ENCODE data around the gene GPATCH11. TPM values are rescaled to one million over a fixed set of nuclear protein-coding genes. Genes with fewer than 3 reads are reported as not detected.

The GPATCH11 gene
- total RNA-seq, 2 experiments from 2014 or later: 10.3 to 12.1 TPM

DNA sequence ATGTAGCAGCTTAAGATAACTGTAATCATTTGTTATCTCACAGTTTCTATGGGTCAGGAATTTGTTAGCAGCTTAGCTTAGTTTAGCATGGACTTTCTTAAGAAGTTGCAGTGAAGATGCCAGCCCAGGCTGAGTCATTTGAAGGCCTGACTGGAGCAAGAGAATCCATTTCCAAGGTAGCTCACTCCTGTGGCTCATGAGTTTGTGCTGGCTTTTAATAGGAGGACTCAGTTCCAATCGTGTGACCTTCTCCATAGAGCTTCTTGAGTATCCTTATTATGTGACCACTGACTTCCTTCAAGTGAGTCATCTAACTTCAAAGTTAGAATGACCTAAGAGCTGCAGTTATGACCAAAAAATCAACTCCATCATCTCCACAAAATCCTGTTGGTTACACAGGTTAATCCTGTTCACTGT is 1.4 kb downstream of the GPATCH11 start:
- no peak overlapping the region for H3K27ac Mint-ChIP-seq
- H3K9me3 Mint-ChIP-seq: no peaks in the 10 kb centered on the region
- ATAC-seq (ENCODE audit: low read depth): no peak
- H3K36me3 Mint-ChIP-seq: peaks cover 14% of the 10 kb centered on the region
- H3K27me3 Mint-ChIP-seq: no peaks in the 10 kb centered on the region
- H3K4me1 Mint-ChIP-seq: peaks cover 19% of the 10 kb centered on the region
- POLR2A ChIA-PET: interaction anchor here (4.2 kb wide), 1 partner anchor 71 kb away, joined by 27 read pairs; the partner anchor contains the start of gene EIF2AK2
- no peak for DNase-seq
- no peak overlapping the region for H3K4me3 Mint-ChIP-seq

DNA sequence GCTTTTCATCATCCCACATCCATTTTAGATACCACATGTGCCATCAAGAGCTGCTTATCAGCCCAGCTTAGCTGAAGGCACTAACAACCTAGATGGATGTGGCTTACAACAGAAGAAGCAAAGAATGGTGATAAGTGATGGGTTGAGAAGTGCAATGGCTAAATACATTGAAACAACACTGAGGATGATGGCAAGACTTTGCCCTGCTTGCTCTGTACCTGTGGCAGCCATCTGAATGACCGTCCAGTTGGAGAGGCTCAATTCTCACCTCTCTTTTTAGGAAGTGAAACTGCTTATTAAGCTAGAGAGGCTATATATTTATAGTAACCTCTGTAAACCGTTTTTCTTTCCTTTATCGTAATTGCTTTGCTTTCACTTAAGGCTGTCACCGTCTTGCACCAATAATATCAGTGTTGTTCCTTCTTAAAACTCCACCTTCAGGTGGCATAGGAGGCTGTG is 5.7 kb downstream of the GPATCH11 start:
- peaks cover 17% of the 10 kb centered on the region for H3K36me3 Mint-ChIP-seq
- ATAC-seq (ENCODE audit: low read depth) (no peak), DNase-seq (no peak)
- H3K4me3 Mint-ChIP-seq: no peak overlapping the region
- POLR2A ChIA-PET: no interaction called here
- H3K4me1 Mint-ChIP-seq: peaks cover 4% of the 10 kb centered on the region
- no peak overlapping the region for H3K27ac Mint-ChIP-seq
- H3K27me3 Mint-ChIP-seq: no peaks in the 10 kb centered on the region
- no peaks in the 10 kb centered on the region for H3K9me3 Mint-ChIP-seq

DNA sequence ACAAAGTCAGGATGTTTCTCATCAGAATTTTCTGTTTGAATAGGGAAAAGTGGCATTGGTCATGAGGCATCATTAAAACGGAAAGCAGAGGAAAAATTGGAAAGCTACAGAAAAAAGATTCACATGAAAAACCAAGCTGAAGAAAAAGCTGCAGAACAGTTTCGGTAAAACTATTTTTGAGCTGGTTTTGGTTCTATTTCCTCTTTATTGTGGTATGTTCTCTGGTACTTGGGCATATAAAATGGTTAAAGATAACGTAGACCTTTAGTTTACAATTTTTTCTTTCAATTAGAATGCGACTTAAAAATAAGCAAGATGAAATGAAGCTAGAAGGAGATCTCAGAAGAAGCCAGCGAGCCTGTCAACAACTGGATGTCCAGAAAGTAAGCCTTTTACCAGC is 7.6 kb downstream of the GPATCH11 start:
- Mint-ChIP-seq H3K9me3 (no peaks in the 10 kb centered on the region), H3K36me3 (peaks cover 19% of the 10 kb centered on the region), H3K4me1 (peaks cover 4% of the 10 kb centered on the region), H3K27me3 (no peaks in the 10 kb centered on the region), H3K4me3 (no peak overlapping the region), H3K27ac (no peak overlapping the region)
- no peak for DNase-seq
- ATAC-seq (ENCODE audit: low read depth): no peak
- POLR2A ChIA-PET: interaction anchor here (0.6 kb wide), 1 partner anchor 119 kb away, joined by 3 read pairs; no protein-coding TSS in a partner anchor

DNA sequence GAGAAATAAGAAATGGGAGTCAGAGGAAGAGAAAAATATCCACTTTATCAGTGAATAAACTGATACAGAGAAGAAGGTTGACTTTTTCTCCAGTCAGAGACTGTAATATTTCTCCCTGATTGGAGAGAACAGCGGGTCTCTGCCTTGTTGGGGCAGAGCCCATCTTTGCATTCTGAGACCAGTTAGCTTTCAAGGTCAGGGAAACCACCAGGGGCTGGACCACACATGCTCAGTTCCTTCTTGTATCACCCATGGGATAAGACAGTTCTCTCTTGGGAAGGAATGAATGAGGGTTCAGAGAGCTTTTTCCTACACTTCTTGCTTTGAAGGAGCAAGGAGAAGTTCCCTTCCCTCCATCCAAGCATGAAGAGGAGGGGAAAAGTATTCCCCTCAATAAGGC is 12.2 kb downstream of the GPATCH11 start:
- Mint-ChIP-seq H3K4me3 (no peak overlapping the region), H3K36me3 (peaks cover 23% of the 10 kb centered on the region), H3K27ac (no peak overlapping the region), H3K27me3 (no peaks in the 10 kb centered on the region), H3K4me1 (peaks cover 4% of the 10 kb centered on the region), H3K9me3 (no peaks in the 10 kb centered on the region)
- ATAC-seq (ENCODE audit: low read depth) (no peak), DNase-seq (no peak)
- POLR2A ChIA-PET: no interaction called here

DNA sequence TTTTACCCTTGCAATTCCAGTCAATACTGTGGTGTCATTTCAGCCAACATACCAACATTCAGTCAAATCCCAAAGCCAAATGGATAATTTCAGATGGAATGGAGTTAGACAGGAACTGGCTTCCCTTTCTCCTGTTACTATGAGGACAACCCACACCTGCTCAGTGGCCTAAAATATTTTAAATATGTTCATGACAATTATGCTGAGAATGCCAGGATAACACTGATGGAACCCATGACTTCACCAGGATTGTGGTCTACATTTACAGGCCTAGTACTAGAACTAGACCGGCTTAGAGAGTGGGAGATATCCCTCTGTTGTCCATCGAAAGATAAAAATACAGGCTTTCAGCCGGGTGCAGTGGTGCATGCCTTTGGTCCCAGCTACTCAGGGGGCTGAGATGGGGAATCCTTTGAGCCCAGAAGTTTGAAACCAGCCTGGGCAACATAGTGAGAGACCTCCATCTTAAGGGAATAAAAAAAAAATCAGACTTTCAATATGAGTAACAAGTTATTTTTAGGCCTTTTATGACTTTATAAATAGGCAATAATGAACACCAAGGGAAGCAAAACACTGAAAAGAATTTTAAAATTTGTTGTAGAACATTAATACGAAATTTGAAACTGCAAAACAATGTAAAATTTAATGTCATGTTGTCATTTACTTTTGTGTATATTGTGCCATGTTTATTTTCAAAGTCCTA is 14.2 kb downstream of the GPATCH11 start:
- no peaks in the 10 kb centered on the region for H3K9me3 Mint-ChIP-seq
- H3K27me3 Mint-ChIP-seq: no peaks in the 10 kb centered on the region
- peaks cover 21% of the 10 kb centered on the region for H3K36me3 Mint-ChIP-seq
- ATAC-seq (ENCODE audit: low read depth) (no peak), DNase-seq (no peak)
- no peak overlapping the region for H3K27ac Mint-ChIP-seq
- peaks cover 4% of the 10 kb centered on the region for H3K4me1 Mint-ChIP-seq
- no peak overlapping the region for H3K4me3 Mint-ChIP-seq
- POLR2A ChIA-PET: no interaction called here

DNA sequence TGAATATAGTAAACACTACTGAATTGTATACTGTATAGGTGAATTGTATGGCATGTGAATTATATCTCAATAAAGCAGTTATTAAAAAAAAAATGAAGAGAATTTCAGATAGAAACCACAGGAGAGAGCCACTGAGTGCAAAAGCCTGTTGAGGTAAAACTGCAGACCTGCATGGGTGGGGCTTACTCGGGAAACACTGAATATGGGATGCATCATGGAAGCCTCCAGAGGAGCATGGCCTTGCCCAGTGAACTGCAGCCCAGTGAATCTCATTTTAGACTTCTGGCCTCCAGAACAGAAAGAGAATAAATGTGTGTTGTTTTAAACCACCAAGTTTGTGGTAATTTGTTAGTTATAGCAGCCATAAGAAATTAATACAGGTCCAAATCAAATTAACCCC is 15.7 kb downstream of the GPATCH11 start:
- DNase-seq (no peak), ATAC-seq (ENCODE audit: low read depth) (no peak)
- Mint-ChIP-seq H3K27me3 (no peaks in the 10 kb centered on the region), H3K36me3 (peaks cover 17% of the 10 kb centered on the region), H3K27ac (no peak overlapping the region), H3K4me1 (peaks cover 4% of the 10 kb centered on the region), H3K9me3 (no peaks in the 10 kb centered on the region), H3K4me3 (no peak overlapping the region)
- POLR2A ChIA-PET: no interaction called here

DNA sequence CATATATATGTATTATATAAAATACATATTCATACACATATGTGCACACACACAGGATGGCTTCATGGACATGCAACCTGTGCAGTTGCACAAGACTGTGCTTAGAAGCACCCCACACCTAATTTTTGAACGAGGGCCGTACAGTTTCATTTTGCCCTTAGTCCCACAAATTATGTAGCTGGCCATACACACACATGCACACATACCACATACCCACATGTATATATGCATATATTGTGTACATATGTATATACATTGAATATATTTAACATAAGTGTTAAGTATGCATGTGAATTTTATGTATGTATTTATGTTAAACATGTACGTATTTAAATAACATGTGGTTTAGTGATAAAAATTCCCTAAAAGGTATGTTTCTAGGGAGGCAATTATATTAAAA is 18.3 kb downstream of the GPATCH11 start:
- Mint-ChIP-seq H3K9me3 (no peaks in the 10 kb centered on the region), H3K36me3 (peaks cover 18% of the 10 kb centered on the region), H3K4me3 (no peak overlapping the region), H3K27ac (no peak overlapping the region), H3K27me3 (no peaks in the 10 kb centered on the region), H3K4me1 (peaks cover 4% of the 10 kb centered on the region)
- ATAC-seq (ENCODE audit: low read depth) (no peak), DNase-seq (no peak)
- POLR2A ChIA-PET: no interaction called here

DNA sequence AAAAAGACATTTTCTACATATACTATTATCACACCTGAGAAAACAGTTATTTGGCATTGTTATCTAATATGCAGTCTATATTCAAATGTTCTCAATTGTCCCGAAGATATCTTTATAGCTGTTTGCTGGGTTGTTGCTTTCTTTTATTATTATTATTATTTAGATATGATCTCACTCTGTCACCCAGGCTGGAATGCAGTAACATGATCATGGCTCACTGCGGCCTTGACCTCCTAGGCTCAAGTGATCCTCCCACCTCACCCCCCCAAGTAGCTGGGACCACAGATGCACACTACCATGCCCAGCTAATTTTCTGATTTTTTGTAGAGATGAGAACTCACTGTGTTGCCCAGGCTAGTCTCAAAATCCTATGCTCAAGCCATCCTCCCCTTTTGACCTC is 19.9 kb downstream of the GPATCH11 start:
- Mint-ChIP-seq H3K27me3 (no peaks in the 10 kb centered on the region), H3K9me3 (no peaks in the 10 kb centered on the region), H3K36me3 (peaks cover 30% of the 10 kb centered on the region), H3K4me1 (peaks cover 4% of the 10 kb centered on the region), H3K27ac (no peak overlapping the region), H3K4me3 (no peak overlapping the region)
- ATAC-seq (ENCODE audit: low read depth): no peak
- POLR2A ChIA-PET: no interaction called here
- no peak for DNase-seq

DNA sequence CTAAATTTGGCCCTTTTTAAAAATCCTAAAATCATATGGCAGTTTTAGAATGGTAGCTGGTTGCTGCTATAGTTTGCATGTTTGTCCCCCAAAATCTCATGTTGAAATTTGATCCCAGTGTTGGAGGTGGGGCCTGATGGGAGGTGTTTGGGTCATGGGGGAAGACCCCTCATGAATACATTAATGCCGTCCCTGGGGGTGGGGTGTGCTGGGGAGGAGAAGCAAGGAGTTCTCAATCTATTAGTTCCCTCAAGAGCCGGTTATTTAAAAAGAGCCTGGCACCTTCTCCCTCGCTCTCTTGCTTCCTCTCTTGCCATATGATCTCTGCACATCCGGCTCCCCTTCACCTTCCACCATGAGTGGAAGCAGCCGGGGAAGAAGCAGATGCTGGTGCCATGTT is 20.8 kb downstream of the GPATCH11 start:
- DNase-seq (no peak), ATAC-seq (ENCODE audit: low read depth) (no peak)
- peaks cover 2% of the 10 kb centered on the region for H3K4me1 Mint-ChIP-seq
- peaks cover 26% of the 10 kb centered on the region for H3K36me3 Mint-ChIP-seq
- no peaks in the 10 kb centered on the region for H3K9me3 Mint-ChIP-seq
- H3K4me3 Mint-ChIP-seq: no peak overlapping the region
- POLR2A ChIA-PET: no interaction called here
- no peak overlapping the region for H3K27ac Mint-ChIP-seq
- H3K27me3 Mint-ChIP-seq: no peaks in the 10 kb centered on the region

DNA sequence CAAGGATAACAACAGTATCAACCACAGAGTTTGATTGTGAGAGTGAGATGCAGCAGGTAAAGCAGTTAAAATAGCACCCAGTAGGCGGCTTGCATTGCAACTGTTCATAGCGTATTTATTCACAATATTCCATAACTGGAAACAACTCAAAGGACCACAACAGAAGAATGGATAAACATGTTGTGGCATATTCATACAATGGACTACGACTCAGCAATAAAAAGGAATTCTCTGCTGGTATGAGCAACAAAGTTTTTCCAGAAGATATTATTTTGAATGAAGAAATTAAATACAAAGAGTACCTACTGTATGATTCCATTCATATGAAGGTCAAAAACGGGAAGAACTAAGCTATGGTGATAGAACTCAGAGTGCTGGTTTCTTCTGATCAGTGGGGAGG is 25.2 kb downstream of the GPATCH11 start:
- H3K4me3 Mint-ChIP-seq: no peak overlapping the region
- no peaks in the 10 kb centered on the region for H3K27me3 Mint-ChIP-seq
- H3K4me1 Mint-ChIP-seq: peaks cover 4% of the 10 kb centered on the region
- no peak overlapping the region for H3K27ac Mint-ChIP-seq
- H3K36me3 Mint-ChIP-seq: peaks cover 36% of the 10 kb centered on the region
- no peaks in the 10 kb centered on the region for H3K9me3 Mint-ChIP-seq
- ATAC-seq (ENCODE audit: low read depth) (no peak), DNase-seq (no peak)
- POLR2A ChIA-PET: no interaction called here

DNA sequence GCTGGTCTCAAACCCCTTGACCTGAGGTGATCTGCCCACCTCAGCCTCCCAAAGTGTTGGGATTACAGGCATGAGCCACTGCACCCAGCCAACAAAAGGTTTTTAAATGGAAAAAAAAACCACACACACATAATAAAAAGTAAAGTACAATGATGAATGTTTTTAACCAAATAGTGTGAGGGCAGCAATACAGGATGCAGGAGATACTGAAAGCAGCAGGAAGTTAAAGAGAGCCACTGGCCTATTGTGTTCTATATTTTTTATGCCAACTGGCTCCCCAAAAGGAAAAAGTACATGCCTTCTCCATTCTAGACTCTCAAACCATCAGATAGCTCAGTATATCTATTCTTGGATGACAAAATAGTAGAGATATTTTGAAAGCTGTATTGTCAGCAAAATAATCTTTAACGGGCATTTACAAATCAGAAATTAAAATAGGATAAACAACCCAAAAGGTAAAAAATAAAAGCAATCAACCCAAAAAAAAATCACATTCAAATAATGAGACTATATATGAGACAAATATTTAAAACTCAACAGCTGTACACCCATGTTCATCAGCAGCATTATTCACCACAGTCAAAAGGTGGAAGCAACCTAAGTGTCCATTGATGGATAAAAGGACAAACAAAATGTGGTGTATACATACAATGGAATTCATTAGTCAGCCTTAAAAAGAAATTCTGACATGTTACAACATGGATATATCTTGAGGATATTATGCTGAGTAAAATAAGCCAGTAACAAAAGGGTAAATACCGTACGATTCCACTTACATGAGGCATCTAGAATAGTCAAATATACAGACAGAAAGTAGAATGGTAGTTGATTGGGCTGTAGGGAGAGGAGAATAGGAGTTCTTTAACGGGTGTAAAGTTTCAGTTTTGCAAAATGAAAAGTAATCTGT is 26.2 kb downstream of the GPATCH11 start:
- ATAC-seq (ENCODE audit: low read depth) (no peak), DNase-seq (no peak)
- POLR2A ChIA-PET: interaction anchor here (0.7 kb wide), 1 partner anchor 51 kb away, joined by 3 read pairs; no protein-coding TSS in a partner anchor
- no peaks in the 10 kb centered on the region for H3K27me3 Mint-ChIP-seq
- peaks cover 33% of the 10 kb centered on the region for H3K36me3 Mint-ChIP-seq
- H3K27ac Mint-ChIP-seq: no peak overlapping the region
- H3K4me1 Mint-ChIP-seq: peaks cover 4% of the 10 kb centered on the region
- no peak overlapping the region for H3K4me3 Mint-ChIP-seq
- H3K9me3 Mint-ChIP-seq: no peaks in the 10 kb centered on the region

DNA sequence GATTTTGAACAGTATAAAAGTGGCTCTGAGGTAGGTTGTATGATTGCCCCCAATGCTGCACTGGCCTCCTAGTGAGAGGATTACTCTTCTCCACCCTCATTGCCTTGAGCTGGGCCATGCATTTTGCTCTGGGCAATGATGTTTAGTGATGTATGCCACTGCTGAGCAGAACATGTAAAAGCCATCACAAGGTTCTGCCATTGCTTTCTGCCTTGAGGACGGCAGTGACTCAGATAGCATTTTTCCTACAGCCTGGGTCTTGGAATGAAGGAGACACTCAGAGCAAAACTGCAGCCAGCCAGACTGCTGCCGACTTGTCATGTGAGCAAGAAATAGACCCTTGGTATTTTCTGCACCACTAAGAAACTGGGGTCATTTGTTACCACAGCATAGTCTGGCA is 27.6 kb downstream of the GPATCH11 start:
- peaks cover 35% of the 10 kb centered on the region for H3K36me3 Mint-ChIP-seq
- no peak overlapping the region for H3K27ac Mint-ChIP-seq
- H3K4me1 Mint-ChIP-seq: peaks cover 7% of the 10 kb centered on the region
- ATAC-seq (ENCODE audit: low read depth): no peak
- H3K27me3 Mint-ChIP-seq: no peaks in the 10 kb centered on the region
- no peak overlapping the region for H3K4me3 Mint-ChIP-seq
- H3K9me3 Mint-ChIP-seq: no peaks in the 10 kb centered on the region
- POLR2A ChIA-PET: no interaction called here
- no peak for DNase-seq

DNA sequence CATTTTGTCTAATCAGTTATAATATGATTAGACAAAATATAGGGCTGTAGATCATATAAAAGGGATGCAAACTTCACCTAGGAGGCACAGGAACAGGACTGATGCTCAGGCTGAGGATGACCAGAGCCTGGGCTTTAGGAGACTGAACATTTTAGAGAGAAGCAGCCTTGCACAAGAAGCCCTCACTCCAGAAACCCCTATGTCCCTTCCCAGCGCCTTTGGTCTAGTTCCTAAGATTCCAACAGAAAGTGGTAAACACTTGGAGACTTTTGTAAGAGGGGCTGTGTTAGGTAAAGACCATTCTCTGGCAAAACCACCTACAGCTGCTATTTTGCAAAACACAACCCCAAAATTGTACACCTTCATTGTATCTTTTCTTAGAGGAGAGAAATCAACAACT is 33.2 kb downstream of the GPATCH11 start:
- no peaks in the 10 kb centered on the region for H3K27me3 Mint-ChIP-seq
- ATAC-seq (ENCODE audit: low read depth): no peak
- no peaks in the 10 kb centered on the region for H3K9me3 Mint-ChIP-seq
- no peak overlapping the region for H3K4me3 Mint-ChIP-seq
- H3K36me3 Mint-ChIP-seq: peaks cover 28% of the 10 kb centered on the region
- H3K27ac Mint-ChIP-seq: peak overlapping the region; percentile 45
- H3K4me1 Mint-ChIP-seq: peaks cover 6% of the 10 kb centered on the region
- POLR2A ChIA-PET: interaction anchor here (0.7 kb wide), 1 partner anchor 63 kb away, joined by 3 read pairs; no protein-coding TSS in a partner anchor
- no peak for DNase-seq

DNA sequence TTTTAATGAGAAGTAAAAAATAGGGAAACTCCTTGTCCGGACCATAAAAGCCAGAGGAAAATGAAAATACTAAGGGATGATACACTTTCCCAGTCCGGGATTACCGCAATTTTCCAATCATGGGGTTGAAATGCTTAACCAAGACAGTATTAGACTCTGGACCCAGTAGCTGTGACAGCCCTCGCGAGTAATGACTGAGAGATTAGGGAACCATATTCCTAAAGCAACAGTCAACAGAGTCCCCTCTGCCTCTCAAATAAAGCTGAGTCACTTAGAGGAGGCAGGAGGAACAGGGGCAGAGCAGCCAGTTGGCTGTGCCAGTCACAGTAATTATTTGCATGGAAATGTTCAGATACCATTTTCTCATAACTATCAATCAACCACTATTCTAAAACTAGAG is 34.8 kb downstream of the GPATCH11 start:
- POLR2A ChIA-PET: no interaction called here
- no peak overlapping the region for H3K27ac Mint-ChIP-seq
- no peak overlapping the region for H3K4me3 Mint-ChIP-seq
- peaks cover 6% of the 10 kb centered on the region for H3K4me1 Mint-ChIP-seq
- ATAC-seq (ENCODE audit: low read depth) (no peak), DNase-seq (no peak)
- no peaks in the 10 kb centered on the region for H3K9me3 Mint-ChIP-seq
- H3K27me3 Mint-ChIP-seq: no peaks in the 10 kb centered on the region
- peaks cover 29% of the 10 kb centered on the region for H3K36me3 Mint-ChIP-seq

Measured in activated naive CD8-positive, alpha-beta T cell treated with anti-CD3 and anti-CD28 coated beads, Interleukin-2, amount 10 ng/mL, durations not matched to agents 7 days and 5 days (primary cell).